ENCODE measurements around the gene XK. TPM values are rescaled to one million over a fixed set of nuclear protein-coding genes. Genes with fewer than 3 reads are reported as not detected.
A peak's percentile ranks its signal among the peaks of the same experiment; 100 is the strongest.

XK gene
- total RNA-seq (2021), result 2.4 and 3.7 TPM in 2 replicates
- percentile 44 among the genes with signal in this experiment for Bru-seq, nascent RNA
- percentile 58 among the genes with signal in this experiment for BruChase-seq, experiment 1, labeled RNA remaining after a 2-hour chase
- BruChase-seq, experiment 2, labeled RNA remaining after a 6-hour chase, result percentile 86 among the genes with signal in this experiment
- long read RNA-seq, full-length matches to known transcripts, result 3 of 4 reads
- long read RNA-seq, partial matches to known transcripts, result 1 of 4 reads
- long read RNA-seq, other reads (novel, unspliced or antisense), result 0 of 4 reads

- Histone ChIP-seq H3K9me3 (ENCODE audit: insufficient read depth, low read depth) (no peaks in the 10 kb centered on the region), H3K9me2 (ENCODE audit: insufficient read depth) (no peaks in the 10 kb centered on the region), H3K79me2 (ENCODE audit: low read depth) (no peaks in the 10 kb centered on the region), H3K4me3 (peak within 1 kb of the TSS; percentile 78), H2AFZ (peak within 1 kb of the TSS; percentile 89), H3K4me1 (replicated peaks; ENCODE audit: insufficient read depth) (peaks cover 21% of the 10 kb centered on the region), H3K4me2 (peak within 1 kb of the TSS; percentile 94), H3K27ac (peak within 1 kb of the TSS; percentile 55), H3K36me3 (ENCODE audit: low read depth) (no peaks in the 10 kb centered on the region), H3K27me3 (ENCODE audit: insufficient read depth, low read depth) (no peaks in the 10 kb centered on the region), H4K20me1 (ENCODE audit: insufficient read depth) (no peaks in the 10 kb centered on the region), H3F3A (ENCODE audit: insufficient read depth, low read depth) (peaks cover 16% of the 10 kb centered on the region; the same call in 1 of the 2 replicates)
- peak; percentile 41 to 59 for DNase-seq
- BruUV-seq (replicated peaks), result no TSS peak
- POLR2A ChIA-PET (ENCODE audit: unreplicated experiment), result no interaction called here
- TF ChIP-seq EZH2 (IDR thresholded peaks at IDR 0.05; ENCODE audit: low read depth), result no peak
- no peak for TF ChIP-seq CTCF (conservative IDR thresholded peaks at IDR 0.05)
- CTCF ChIA-PET, result no interaction called here
- intact Hi-C loops (cut with micrococcal nuclease; ENCODE audit: unreplicated experiment), result loop anchor here (5.0 kb wide), 1 partner anchor 113 kb away; the partner anchor contains the start of gene LANCL3
Observed at GRCh38 chrX:37685381-37686359, at the start of gene XK. XK (plus strand) TSS chrX:37685791; CDS start chrX:37685962, 171 bp downstream.

GRCh38 chrX:37638047-37638446 lies 47.5 kb upstream of the XK start:
- Histone ChIP-seq H3K79me2 (ENCODE audit: low read depth) (no peaks in the 10 kb centered on the region), H3K27ac (no peak overlapping the region), H3K9me3 (ENCODE audit: insufficient read depth, low read depth) (no peaks in the 10 kb centered on the region), H3K9me2 (ENCODE audit: insufficient read depth) (no peaks in the 10 kb centered on the region), H3K4me3 (no peak overlapping the region), H3K4me1 (replicated peaks; ENCODE audit: insufficient read depth) (no peaks in the 10 kb centered on the region), H3F3A (ENCODE audit: insufficient read depth, low read depth) (no peaks in the 10 kb centered on the region), H2AFZ (no peak overlapping the region), H3K27me3 (ENCODE audit: insufficient read depth, low read depth) (no peaks in the 10 kb centered on the region), H4K20me1 (ENCODE audit: insufficient read depth) (no peaks in the 10 kb centered on the region), H3K4me2 (no peak overlapping the region), H3K36me3 (ENCODE audit: low read depth) (no peaks in the 10 kb centered on the region)
- no peak for DNase-seq
- POLR2A ChIA-PET (ENCODE audit: unreplicated experiment), result no interaction called here
- TF ChIP-seq EZH2 (IDR thresholded peaks at IDR 0.05; ENCODE audit: low read depth) (no peak), CTCF (conservative IDR thresholded peaks at IDR 0.05) (no peak)
- no TSS peak for BruUV-seq (replicated peaks)
- CTCF ChIA-PET, result no interaction called here
- intact Hi-C loops (cut with micrococcal nuclease; ENCODE audit: unreplicated experiment), result no loop called here

- Histone ChIP-seq H3F3A (ENCODE audit: insufficient read depth, low read depth) (peaks cover 13% of the 10 kb centered on the region), H2AFZ (no peak overlapping the region), H3K27ac (no peak overlapping the region), H3K9me2 (ENCODE audit: insufficient read depth) (no peaks in the 10 kb centered on the region), H3K27me3 (ENCODE audit: insufficient read depth, low read depth) (no peaks in the 10 kb centered on the region), H3K9me3 (ENCODE audit: insufficient read depth, low read depth) (no peaks in the 10 kb centered on the region), H3K79me2 (ENCODE audit: low read depth) (no peaks in the 10 kb centered on the region), H4K20me1 (ENCODE audit: insufficient read depth) (no peaks in the 10 kb centered on the region), H3K4me1 (replicated peaks; ENCODE audit: insufficient read depth) (peaks cover 19% of the 10 kb centered on the region), H3K36me3 (ENCODE audit: low read depth) (no peaks in the 10 kb centered on the region), H3K4me3 (no peak overlapping the region), H3K4me2 (no peak overlapping the region)
- POLR2A ChIA-PET (ENCODE audit: unreplicated experiment), result no interaction called here
- TF ChIP-seq EZH2 (IDR thresholded peaks at IDR 0.05; ENCODE audit: low read depth) (no peak), CTCF (conservative IDR thresholded peaks at IDR 0.05) (no peak)
- BruUV-seq (replicated peaks), result no TSS peak
- CTCF ChIA-PET, result no interaction called here
- intact Hi-C loops (cut with micrococcal nuclease; ENCODE audit: unreplicated experiment), result no loop called here
- no peak for DNase-seq
Observed at GRCh38 chrX:37640142-37640541, 45.4 kb upstream of the XK start.

Data from PC-9 (cell line).